NB4 (cell line): ENCODE results near the gene STARD4.

ENCODE experiments used
- MYC ChIP-seq: IDR thresholded peaks from 2 replicates; pipeline ENCODE4 v1.6.1; 2011; ENCODE audit warnings: low read depth, low read length
- TF ChIP-seq, protein P1 (sequence below): IDR thresholded peaks from one replicate; pipeline ENCODE4 v1.5.1; 2012; ENCODE audit warnings: low read depth, low read length

DNA sequence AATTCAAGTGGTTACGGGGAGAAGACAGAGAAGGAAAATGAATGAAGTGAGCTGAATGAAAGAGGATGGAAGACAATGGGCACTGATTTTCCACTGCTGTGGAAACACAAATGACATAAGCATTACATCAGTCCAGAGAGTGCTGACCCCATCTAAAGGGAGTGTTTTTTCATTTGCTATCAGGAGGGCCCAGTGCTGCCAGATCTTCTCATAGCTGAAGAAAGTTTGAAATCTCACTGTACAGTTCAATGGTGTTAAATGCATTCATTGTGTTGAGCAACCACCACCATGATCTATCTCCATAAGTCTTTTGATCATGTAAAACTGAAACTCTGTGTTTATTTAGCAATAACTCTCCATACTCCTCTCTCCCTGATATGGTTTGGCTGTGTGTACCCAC lies 41.5 kb upstream of the STARD4 start:
- TF ChIP-seq, protein P1, sequence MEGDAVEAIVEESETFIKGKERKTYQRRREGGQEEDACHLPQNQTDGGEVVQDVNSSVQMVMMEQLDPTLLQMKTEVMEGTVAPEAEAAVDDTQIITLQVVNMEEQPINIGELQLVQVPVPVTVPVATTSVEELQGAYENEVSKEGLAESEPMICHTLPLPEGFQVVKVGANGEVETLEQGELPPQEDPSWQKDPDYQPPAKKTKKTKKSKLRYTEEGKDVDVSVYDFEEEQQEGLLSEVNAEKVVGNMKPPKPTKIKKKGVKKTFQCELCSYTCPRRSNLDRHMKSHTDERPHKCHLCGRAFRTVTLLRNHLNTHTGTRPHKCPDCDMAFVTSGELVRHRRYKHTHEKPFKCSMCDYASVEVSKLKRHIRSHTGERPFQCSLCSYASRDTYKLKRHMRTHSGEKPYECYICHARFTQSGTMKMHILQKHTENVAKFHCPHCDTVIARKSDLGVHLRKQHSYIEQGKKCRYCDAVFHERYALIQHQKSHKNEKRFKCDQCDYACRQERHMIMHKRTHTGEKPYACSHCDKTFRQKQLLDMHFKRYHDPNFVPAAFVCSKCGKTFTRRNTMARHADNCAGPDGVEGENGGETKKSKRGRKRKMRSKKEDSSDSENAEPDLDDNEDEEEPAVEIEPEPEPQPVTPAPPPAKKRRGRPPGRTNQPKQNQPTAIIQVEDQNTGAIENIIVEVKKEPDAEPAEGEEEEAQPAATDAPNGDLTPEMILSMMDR = no peak
- no peak for TF ChIP-seq MYC
